Activated naive CD4-positive, alpha-beta T cell treated with anti-CD3 and anti-CD28 coated beads, Interleukin-2, amount 50 U/mL, for 16 hours (primary cell): ENCODE measurements around the gene BUD31.

Source experiments
- DNase-seq: peaks from one replicate; pipeline ENCODE4 v3.0.0-alpha.2; 2020

BUD31 gene

DNA sequence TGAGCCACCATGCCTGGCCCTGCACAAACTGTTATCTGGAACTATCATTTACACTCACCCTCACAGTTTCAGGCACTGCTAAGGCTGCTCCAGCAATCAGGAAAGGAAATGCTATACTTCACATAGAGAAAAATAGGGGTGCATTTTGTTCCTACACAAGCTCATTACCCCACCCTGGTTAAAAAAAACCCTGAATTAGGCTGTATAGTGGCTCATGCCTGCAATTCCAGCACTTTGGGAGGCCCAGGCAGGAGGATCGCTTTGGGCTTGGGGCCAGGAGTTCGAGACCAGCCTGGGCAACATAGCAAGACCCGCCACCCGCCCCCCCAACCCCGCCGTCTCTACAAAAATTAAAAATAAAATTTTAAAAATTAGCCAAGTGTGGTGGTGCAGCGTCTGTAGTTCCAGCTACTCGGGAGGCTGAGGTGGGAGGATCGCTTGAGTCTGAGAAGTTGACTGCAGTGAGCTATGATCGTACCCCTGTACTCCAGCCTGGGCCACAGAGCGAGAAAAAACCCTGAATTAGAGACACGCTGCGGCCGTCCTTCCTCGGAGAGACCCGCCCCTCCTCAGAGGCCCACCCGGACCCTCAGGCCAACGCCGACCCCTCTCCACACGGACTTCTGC is 29.3 kb downstream of the BUD31 start:
- DNase-seq = no peak

DNA sequence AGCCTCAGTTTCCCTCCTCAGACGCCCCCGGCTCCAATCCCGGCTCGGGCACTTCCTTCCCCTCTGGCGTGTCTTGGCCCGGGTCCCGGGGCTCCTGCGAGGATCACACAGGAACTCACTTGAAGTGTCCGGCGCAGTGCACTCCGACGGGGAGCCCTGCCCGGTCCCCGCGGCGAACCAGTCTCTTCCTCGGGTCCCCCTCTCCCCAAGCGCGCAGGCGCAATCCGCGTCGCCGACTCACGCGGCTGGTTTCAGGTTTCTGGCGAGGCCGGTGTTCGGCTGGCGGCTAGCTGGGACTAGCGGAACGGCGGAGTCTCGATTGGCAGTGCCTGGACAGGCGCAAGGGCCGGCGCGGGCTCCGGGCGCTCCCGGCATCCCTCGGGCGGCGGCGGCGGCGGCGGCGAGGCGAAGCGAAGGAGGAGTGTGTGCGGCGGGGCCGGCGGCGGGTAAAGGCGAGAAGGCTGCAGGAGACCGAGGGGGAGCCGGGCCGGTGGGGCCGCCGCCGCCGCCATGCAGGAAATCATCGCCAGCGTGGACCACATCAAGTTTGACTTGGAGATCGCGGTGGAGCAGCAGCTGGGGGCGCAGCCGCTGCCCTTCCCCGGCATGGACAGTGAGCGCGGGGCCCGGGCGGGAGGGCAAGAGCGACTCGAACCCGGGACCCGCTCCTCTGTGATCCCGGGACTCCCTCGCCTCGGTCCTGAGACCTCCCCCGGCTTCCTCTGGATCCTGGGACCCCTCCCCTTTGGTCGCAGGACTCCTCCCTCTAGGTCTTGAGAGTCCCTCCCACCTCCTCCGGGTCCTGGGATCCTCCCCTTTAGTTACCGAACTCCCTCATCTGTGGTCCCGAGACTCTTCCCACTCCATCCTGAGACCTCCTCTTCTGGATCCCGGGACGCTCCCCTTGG is 30.1 kb downstream of the BUD31 start, which contains the start of the genes CPSF4 and PTCD1:
CPSF4 (plus strand) TSS at position 371 of the 908 bp plus-strand sequence; CDS start at position 511, 140 bp downstream.
PTCD1 (minus strand) TSS at position 226 of the 908 bp plus-strand sequence. CDS start 3,556 bp downstream, outside the sequence.
- DNase-seq = peak; percentile 94

DNA sequence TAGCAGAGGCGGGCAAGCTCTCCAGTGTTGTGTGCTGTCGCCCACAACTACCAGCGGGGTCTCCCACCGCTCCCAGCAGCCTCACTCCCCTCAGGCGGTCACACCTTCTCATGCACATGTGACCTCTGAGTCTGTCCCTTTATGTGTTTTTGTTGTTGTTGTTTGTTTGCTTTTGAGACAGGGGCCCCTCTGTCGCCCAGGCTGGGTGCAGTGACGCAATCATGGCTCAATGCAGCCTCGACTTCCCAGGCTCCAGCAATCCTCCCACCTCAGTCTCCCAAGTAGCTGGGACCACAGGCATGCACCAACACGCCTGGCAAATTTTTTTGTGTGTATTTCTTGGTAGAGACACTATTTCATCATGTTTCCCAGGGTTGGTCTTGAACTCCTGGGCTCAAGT is 31.4 kb downstream of the BUD31 start:
- DNase-seq = no peak

DNA sequence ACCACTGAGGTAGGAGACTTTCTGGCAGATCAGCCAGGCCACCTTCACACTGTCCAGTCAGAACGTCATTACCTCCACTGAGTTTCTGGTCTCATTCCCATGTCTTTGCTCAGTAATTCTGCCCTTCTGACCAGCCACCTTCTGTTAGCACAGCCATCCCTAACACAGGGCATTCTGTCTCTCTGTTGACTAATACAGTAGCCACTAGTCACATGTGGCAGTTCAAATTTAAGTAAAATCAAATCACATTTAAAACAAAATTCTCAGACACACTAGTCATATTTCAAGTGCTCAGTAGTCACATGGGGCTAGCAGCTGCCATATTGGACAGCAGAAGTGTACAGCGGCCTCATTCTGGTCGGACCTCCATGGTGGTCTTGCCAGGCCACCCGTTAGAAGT is 37.3 kb downstream of the BUD31 start:
- DNase-seq = no peak

DNA sequence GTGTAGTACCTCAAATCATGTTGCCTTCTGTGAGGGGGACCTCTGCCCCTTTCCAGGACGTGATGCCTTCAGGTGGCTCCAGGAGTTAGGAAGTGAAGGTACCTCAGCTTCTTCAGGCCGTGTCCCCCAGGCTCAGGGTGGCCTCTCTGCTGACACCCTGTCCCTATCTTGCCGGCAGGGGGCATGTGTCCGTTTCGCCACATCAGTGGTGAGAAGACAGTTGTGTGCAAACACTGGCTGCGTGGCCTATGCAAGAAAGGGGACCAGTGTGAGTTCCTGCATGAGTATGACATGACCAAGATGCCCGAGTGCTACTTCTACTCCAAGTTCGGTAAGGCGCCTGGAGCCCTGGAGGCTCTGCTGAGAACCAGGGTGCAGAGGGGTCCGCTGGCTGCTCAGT is 39.2 kb downstream of the BUD31 start:
- no peak for DNase-seq

DNA sequence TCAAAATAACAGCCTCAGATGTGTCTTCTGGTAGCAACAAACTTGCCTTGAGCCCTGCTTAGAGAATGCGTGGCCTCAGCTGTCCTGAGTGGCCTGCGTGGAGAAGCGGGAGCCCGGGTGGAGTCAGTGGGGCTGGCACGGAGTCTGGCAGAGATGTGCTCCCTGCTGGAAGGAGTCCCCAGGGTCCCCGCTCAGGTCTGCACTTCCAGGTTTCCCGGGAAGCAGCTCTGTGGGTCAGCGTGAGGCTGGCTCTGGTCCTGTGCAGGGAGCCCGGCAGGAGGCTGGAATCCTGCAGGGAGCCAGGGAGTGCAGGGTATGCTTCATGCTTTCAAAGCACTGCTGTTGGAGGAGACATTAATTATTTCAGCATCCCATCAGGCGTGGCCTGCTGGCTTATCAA is 40.1 kb downstream of the BUD31 start:
- DNase-seq = no peak

DNA sequence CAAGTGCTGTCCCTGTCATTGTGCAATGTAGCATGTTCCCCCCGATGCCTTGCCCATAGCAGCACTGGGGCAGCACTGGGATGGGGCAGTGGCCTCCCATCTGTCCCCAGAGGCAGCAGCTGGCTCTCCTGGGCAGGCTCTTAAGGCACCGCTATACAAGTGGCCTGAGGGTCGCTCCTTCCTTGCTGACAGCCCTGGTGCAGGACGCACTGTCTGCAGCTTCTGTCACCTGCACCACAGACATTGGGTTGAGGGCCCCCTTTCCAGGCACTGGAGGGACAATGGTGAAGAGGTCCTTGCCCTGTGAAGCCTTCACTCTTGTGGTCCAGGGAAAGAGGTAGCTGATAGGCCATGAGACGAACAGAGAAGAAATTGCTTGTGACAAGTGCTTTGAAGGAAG is 40.6 kb downstream of the BUD31 start:
- DNase-seq = no peak

DNA sequence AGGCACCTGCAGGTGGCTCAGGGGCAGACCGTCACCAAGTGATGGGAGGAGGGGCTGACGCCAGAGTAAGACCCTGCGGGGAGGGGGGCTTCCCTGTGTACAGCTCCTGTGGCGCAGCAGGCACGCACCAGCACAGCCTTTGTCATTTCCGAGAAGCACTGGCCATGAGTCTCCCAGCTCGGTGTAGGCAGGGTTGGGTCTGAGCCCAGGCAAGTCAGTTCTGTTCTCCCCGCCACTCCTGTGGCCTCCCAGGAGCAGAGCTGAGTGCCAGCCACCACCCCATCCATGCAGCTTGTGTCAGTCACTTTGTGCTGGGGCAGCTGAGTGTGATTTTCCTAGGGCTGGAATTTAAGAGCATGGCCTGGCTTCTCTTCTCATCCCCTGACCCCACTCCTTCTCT is 43.2 kb downstream of the BUD31 start:
- no peak for DNase-seq

DNA sequence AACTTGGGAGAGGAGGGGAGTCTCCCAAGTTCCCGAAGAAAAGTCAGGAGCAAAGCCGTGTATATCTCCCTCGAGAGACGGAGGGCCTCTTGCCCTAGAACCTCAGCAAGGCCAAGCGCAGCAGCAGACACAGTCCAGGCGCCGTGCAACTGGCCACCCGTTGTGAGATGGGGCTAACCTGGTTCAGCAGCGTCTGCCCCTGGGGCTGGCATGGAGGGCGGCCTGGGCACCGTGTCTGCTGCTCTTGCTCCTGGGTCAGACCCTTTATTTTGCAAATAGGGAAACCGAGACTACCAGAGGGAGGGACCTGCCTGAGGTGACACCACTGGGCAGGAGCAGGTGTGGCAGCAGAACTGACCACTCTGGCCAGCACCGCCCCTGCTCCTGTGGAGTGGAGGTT is 43.8 kb downstream of the BUD31 start:
- no peak for DNase-seq

DNA sequence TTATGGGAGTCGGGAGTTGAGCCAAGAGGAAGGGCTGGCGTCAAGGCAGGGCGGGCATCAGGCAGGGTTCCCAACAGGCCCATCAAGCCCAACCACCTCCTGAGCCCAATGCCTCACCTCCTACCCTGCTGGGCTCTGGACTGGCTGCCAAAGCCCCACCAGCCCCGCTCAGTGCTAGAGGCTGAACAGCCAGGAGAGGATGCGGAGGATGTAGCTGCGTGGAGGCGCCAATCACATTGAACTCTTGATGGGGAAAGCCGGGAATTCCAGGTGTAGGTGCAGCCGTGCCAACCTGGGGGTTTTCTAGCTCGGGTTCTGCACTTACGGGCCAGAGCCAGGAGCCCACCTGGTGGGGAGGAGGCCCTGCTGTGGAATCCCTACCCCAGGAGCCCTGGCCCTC is 44.3 kb downstream of the BUD31 start:
- no peak for DNase-seq

DNA sequence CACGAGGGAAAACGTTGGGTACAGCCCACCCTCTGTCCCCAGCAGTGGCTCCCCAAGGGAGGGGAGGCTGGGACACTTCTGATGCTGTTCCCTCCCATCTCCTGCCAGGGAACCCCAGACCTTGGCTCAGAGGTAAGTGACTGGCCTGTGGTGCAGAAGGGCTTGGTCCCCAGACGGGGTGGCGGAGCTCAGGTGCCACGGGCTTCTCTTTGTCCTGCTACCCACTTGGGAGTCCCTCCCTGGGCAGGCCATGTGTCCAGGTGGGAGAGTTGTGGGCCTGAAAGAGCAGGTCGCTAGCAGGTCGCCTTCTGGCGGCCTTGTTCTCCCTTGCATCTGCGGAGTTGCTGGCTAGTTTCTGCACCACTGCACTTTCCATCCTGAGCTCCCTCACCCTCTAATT is 47.1 kb downstream of the BUD31 start:
- DNase-seq = no peak

DNA sequence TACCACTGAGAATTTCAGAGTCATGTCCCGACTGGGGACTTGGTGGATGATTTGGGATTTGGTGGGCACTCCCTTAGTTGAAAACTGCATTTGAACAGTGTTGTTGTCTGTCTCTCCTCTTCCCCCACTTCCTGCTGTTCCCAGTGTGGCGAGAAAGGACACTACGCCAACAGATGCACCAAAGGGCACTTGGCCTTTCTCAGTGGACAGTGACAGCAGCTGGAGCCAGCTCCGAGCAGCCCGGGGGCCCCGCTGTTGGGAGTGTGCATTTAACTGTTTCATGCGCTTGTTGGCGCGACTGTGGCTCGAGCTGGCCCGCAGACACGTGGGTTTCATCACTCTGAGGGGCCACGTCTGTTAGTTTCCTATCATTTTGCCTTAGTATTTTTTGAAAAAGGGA is 47.5 kb downstream of the BUD31 start:
- no peak for DNase-seq

DNA sequence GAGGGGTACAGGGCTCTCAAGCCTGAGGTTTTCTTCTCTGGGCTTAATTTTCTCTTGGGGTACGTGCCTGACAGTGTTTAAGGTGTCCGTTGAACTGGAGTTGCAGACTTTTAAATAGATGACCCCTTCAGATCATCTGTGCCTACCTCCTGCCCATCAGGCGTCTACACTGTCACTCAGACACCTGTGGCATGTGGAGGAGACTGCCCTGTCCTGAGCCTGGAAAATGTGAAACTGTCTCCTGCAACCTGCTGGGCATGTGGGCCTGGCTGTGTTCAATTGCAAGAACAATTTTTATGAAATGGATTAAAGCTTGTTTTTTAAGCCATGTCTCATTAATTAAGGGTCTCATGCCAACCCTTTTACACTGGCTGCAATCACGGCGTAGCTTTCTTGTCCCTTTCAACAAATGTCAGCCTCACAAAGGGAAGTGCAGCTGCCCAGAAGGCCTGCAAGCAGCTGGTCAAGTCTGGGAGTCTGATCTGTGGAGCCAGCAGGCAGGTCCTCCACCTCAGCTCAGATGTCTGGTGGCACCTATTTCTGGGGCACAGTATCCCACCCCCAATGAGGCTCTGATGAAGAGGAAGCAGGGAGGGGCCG is 48.4 kb downstream of the BUD31 start:
- no peak for DNase-seq

DNA sequence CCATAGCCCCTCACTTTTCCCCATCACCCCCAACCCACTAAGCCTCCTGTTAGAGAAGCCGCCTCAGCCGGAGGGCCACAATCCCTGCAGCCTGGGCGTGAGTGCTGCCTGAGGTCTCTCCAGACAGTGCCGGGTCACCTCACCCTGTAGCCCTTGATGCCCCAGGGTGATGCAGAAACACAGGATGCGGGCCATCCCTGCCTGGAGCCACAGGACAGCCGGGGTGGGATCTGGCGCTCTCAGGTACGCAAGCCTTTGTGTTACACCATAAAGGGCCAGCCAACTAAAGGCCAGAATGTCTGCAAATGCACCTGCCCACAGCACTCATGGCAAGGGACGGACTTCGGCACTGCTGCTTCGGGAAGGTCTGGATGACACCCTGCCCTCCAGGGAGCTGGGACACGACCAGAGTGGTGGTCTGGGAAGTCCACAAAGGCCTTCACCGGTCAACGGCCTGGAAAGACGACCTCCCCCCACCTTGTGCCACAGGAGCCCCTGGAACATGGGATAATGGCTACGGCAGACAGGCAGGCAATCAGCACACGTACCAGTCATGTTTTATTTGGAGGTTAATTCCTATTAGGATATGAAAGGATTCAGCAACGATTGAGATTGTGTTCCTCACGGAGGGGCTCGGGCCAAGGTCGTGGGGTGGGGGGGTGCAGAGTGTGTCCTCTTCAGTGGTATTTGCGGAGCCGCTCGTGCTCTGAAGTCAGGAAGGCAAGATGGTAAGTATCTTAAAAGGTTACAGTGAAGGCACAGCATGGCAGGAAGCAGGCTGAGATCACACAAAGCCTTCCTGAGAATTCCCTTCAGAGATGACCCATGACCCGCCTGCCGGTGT is 49.1 kb downstream of the BUD31 start:
- DNase-seq = no peak

DNA sequence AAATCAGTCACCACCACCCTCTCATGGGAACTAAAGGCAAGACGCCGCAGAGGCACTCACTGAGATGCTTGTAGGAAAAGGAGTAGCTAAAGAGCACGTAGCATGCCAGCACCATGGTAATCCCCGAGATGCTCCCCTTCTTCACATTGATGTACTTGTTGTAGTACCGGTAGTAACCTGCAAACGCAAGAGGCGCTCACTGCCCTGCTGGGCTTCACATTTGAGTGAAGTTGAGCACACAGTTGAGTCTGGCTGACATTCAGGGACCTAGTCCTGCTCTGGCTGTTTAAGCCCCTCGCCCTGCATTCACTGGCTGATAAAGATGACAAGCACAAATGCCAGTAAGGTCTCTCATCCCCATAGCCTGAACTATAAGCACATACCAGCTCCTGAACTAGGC is 50.3 kb downstream of the BUD31 start:
- DNase-seq = peak; percentile 29

DNA sequence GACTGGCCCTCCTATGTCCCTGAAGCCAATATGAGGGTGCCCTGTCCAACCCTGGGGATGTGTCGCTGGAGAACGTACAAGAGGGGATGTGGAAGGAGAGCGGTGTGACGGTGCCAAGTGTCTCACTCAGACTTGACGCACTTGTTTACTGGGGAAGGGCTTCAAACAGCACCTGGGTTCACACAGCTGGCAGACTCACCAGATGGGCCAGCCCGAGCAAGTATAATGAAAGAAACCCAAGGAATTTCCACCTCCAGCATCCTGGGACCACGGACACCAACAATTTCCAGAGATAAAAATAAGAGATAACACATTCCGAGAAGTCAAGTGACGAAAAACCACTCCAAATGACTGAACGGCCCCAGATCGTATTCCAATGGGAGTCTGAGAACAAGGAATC is 51.9 kb downstream of the BUD31 start:
- DNase-seq = no peak

DNA sequence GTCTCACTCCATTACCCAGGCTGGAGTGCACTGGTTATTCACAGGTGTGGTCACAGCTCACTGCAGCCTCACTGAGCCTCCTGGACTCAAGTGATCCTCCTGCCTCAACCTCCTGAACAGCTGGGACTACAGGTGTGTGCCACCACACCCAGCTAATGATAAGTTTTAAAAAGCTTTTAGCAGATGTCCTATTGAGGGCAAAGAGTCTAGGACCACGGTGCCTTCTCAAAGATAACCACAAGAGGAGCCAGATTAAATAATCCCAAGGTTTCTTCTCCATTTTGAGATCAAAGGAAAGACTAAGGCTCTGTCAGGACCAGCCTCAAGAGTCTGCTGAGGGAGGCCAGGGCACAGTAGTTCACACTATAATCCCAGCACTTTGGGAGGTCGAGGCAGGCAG is 52.5 kb downstream of the BUD31 start:
- DNase-seq = no peak

DNA sequence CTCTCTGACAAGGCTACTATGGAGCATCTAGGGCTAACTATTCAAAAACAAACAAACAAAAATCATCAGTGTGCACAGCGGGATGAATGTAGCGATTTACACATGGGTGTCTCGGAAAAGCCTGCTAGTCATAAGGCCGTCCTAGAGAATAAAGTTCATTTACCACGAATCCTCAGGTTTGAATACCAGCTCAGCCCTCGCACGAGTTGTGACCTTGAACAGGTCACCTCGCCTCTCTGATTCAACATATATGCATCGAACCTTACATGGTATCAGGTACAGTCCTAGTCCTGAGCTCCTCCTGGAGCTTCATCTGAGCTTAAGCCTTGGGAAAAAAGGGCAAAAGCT is 56.6 kb downstream of the BUD31 start:
- no peak for DNase-seq

DNA sequence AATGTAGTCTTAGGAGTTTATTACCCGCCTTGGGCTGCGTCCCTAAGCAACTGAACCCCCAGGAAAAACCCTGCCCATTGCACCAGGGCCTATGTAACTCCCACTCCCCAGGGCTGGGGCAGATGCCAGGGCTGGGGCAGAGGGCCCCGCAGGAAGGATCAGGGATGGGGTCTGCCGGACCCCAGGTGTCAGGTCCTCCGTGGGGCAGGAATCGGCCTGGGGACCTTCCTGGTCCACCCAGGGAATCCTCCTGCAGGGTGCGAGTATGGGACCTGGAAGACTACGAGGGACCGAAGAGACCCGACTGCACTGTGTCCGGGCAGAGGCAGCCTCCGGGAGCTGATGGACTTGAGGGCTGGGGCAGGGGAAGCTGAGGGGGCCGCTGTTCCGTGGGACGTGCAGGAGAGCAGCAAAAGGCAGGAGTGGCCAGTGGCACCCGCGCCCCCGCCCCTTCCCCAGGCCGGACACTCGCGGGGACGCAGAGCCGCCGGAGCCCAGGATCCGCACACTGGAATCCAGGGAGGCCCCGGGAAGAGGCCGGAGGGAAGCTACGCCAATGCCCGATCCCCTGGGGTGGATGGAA is 59.7 kb downstream of the BUD31 start:
- DNase-seq = no peak
